C1 segment of cervical spinal cord (tissue), 14 donors: ENCODE measurements around the gene MFNG.

Experiments used
- DNase-seq, 14 donors: peaks; one replicate each; lab custom pipeline; 2025; lab: John Stamatoyannopoulos, UW

The MFNG gene

DNA sequence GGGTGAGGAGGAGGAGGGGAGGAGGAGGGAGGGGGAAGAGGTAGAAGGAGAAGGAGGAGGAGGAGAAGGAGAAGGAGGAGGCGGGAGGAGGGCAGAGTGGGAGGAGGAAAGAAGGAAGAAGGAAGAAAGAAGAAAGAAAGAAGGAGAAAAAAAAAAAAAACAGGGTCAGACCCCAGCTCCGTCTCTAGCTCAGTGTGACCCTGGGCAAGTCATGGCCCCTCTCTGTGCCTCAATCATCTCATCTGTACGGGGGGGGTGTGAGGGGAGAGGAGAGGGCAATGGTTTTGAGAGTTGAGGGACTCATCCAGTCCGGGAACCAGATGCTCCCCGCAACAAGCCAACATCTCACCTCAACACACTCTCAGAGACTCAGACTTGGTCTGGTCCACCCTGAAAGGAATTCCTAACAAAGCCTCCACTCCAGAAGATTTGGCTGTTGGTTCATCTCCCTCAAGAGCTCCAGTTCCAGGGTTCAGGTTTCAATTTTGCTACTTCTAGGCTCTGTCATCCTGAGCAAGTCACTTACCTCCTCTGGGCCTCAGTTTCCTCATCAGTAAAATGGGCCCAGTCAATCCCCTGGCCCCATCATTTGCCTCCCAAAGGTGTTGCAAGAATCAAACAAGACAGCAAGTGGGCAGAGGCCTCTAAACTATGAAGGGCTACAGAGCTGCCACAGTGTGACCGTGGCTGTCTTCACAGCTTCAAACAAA lies 25.4 kb upstream of the MFNG start:
- no peak for DNase-seq

DNA sequence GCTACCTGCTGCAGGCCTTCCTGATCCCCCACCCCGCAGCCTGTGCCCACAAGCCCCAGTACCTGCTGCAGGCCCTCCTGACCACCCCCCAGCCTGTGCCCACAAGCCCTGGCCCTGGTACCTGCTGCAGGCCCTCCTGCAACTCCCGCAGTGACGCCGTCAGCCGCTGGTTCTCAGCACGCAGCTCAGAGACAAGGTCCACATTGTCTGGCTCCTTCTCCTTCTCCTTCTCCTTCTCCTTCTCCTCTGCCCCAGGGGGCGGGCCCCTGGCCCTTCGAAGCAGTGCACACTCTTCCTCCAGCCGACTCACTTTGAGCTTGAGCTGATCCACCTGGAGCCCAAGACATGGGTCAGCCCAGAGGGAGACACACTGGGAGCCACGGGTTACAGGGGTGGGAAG lies 23.9 kb upstream of the MFNG start:
- no peak for DNase-seq

- DNase-seq, result no peak
These were observed 23.1 kb upstream of the MFNG start for GRCh38 chr22:37509059-37509860.

DNA sequence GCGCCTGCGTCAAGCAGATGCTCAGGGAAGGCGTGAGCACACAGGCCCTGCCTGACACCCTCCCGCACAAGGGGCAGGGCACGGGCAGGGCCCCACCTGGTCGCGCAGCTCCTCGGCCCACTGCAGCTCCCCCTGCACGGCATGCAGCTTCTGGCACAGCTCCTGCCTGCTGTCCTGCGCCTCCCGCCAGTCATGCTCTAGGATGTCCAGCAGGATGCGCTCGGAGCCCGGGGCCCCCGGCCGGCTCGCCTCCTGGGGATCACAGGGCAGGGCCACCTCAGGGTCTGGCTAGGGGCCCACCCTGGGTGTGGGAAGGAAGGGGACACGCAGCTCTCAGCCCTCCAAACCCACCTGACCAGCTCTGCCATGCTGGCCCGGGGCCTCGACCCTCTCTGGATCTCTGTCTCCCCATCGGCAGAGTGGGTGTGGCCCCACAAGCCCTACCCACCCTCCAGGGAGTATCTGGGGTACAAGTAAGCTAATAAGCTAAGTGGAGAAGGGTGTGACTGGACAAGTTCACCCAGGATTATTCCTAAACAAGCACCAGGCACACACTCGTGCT lies 22.3 kb upstream of the MFNG start:
- DNase-seq, result no peak

- DNase-seq, result no peak
These were observed 21.5 kb upstream of the MFNG start for GRCh38 chr22:37507731-37508130.

DNA sequence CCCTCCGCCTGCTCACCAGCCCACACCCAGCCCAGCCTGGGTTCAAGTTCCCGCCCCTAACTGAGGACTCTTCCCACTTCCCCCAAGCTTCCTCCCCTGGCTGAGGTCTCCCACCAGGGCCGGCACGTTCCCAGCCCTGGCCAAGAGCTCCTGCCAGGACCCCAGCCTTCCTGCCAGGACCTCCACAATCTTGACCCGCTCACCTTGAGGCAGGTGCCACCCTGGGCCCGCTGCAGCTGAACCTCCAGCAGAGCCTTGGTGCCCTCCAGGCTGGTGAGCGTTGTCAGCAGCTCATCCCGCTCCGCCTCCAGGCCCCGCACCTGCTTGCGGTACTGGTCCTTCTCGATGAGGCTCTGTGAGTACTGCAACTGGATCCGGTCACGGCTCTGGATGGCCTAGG lies 19.8 kb upstream of the MFNG start:
- DNase-seq, result no peak

GRCh38 chr22:37505565-37505964 lies 19.4 kb upstream of the MFNG start:
- DNase-seq, result no peak

GRCh38 chr22:37504964-37505363 lies 18.8 kb upstream of the MFNG start:
- no peak for DNase-seq

DNA sequence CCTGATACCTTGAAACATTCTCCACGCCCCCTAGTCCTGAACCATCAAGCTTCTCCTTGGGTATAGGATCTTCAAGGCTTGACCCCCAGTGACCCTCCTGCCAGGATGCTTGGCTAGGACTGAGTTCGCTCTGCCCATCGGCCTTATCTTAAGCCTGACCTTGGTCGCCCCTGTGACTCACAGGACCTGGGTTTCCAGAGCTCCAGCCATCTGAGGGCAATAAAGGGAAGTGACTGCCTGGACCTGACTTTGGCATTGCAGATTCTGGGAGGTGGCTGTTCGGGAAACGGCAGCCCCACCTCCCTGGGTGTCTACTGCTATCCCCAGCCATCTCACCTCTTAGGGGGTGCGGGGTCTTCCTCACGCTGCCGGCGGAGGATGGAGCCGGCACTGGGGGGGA lies 17.7 kb upstream of the MFNG start:
- DNase-seq, result no peak

GRCh38 chr22:37503183-37503683 lies 17.0 kb upstream of the MFNG start:
- DNase-seq, result no peak

DNA sequence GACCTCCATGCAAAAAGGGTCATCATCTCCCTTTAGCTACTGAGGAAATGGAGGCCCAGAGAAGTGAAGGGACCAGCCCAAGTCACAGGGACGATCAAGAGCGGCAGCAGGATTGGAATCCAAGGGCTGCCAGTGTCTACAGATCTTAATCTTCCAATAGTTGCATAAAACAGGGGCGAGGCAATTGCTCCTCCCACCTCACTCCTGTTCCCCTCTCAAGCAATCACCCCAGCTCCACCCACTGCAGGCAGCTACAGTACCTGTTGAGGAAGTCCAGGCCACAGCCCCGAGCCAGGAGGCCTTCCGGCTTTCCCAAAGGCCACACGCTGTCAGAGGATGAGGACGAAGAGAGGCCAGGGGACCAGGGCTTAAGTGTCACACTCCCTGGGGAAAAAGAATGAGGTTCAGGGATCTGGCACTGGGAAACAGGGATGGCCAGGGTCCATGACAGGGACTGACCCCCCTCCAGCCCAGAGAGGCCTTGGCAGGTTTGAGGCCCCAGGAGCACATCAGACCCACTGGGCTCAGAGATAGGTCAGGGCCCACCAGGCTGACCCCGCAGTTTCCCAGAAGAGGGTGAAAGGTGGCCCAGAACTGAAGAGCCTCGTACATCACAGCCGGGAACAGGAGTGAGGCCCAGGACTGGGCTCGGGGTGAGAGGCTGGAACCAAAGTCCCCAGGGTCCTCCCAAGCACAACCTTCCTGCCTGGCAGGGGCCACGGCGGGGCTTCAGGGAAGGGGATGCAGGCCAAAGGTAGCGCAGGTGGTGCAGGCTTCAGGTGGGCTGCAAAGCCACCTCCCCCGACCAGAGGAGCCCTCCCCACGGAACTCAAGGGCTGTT lies 16.4 kb upstream of the MFNG start:
- no peak for DNase-seq

- DNase-seq, result no peak
These were observed 15.6 kb upstream of the MFNG start for GRCh38 chr22:37501610-37502341.

DNA sequence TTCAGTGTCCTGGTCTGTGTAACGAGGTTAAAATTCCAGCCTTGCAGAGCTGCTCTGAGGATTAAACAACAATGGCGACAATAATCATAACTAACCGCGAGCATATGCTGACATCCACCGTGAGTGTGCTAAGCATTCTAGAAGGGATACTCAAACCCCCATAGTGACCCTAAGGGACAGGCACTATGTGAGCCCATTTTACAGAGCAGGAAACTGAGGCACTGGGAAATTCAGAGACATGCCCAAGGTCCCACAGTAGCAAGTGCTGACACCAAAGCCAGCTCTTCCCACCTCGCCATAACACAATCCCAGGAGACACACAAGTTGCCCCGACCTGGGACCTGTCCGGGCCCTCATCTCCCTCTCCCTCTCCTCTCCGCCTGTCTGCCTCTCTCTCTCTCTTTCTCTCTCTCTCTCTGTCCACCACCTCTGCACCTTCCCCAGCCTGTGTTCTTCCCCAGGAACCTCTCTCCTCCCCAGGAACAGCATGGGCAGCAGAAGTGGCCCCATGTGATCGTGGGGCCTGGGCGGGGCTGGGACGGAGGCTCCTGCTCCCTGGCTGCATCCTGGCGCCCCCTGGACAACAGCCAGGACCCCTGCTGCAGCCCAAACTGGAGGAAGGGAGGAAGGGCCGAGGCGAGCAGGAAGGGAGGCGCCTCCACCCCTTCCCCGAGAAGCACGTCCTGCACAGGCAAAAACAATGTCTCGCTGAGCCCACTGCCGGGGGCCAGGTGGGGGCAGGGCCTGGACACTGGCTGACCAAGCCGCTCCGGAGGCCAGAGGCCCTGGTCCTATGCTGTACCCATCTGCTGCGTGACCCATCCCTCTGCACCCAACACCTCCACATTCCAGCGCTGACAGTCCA lies 14.8 kb upstream of the MFNG start:
- DNase-seq, result no peak

GRCh38 chr22:37499789-37500540 lies 13.8 kb upstream of the MFNG start:
- no peak for DNase-seq

- DNase-seq, result no peak
These were observed 13.0 kb upstream of the MFNG start for GRCh38 chr22:37499027-37499707.

DNA sequence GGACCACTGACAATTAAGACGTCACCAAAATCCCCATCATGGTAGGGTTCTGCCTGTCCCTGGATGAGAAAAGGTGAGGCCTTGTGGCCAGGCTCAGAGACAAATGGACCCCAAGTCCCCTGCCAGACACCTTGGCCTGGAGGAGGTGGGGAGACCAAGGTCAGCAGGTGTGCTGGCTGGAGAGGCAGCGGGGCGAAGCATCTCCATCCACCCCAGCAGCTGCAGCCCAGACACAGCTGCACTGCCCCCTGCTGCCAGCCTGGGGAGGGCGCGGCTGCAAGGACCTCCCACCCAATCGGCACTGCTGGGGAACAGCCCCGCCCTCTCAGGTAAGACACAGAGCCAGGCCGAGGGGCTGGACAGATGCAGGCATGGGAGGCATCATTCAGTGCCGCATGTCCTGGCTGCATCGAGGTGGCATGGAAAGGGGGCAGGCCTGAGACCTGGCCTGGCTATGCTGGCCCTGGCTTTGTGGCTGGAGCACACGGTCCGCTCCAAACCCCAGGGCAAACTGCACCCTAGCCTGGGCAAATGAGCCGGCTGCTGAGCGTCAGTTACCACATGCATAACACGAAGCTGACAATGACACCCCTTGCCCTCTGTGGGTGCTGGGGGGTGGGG lies 12.2 kb upstream of the MFNG start:
- DNase-seq, result peak in 1 of 14 donors; percentile 15

DNA sequence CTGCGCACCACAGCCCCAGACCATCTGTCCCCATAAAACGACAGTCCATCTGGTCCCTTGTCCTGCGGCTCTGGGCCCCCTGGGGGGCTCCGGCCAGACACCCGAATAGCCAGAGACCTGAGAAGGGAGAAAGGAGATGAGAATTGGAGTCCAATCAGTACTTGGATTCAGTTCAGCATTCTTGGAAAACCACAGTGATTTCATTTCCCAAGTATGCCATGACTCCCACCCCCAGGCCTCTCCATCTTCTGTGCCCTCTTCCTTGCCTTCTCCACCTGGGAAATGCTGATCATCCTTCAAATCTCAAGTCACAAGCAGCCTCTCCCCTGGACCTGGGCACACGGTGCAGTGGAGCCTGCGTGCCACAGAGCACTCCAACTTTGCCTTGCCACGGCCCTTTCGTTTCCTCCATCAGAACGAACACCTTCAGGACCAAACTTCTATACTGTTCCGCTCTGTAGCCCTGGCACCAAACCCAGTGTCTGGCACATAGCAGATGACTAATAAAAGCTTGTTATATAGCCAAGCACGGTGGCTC lies 10.9 kb upstream of the MFNG start:
- DNase-seq, result no peak

- no peak for DNase-seq
These were observed 10.5 kb upstream of the MFNG start for GRCh38 chr22:37496651-37497050.
